Lower lobe of right lung (tissue), 2 donors: ENCODE results near the gene COPG1. TPM values are rescaled to one million over a fixed set of nuclear protein-coding genes. Genes with fewer than 3 reads are reported as not detected.

Source experiments
- ATAC-seq, 2 donors: fragments of 200-7000 bp; cut with Tn5 transposase; one replicate each; pipeline ENCODE4 v1.9.1; 2020 to 2022; ENCODE audit warnings: mild to moderate bottlenecking in 2 of 2, moderate library complexity in 2 of 2
- DNase-seq: peaks from one replicate; pipeline ENCODE4 v3.0.0-alpha.2; 2020
- H3K27ac ChIP-seq: fragments of 200-600 bp; one replicate; pipeline ENCODE4 v1.8.0; 2022
- H3K27me3 ChIP-seq: fragments of 200-600 bp; one replicate; pipeline ENCODE4 v1.8.0; 2022; ENCODE audit warnings: low read depth
- H3K36me3 ChIP-seq: fragments of 200-600 bp; one replicate; pipeline ENCODE4 v1.8.0; 2022; ENCODE audit warnings: mild to moderate bottlenecking
- H3K4me1 ChIP-seq: fragments of 200-600 bp; one replicate; pipeline ENCODE4 v1.8.0; 2022
- H3K4me3 ChIP-seq: fragments of 200-600 bp; one replicate; pipeline ENCODE4 v1.8.0; 2022; ENCODE audit warnings: mild to moderate bottlenecking
- H3K9me3 ChIP-seq: fragments of 200-600 bp; one replicate; pipeline ENCODE4 v1.8.0; 2022
- intact Hi-C: fragments of 100-400 bp; cut with DNase I; formaldehyde crosslinking; loops from one replicate; pipeline ENCODE4 v1.11.0; 2022
- long read RNA-seq: library from polyadenylated mRNA; unstranded; transcript quantifications from one replicate; pipeline ENCODE4 v2.0.0, GENCODE V29; 2021
- total RNA-seq: library from RNA; stranded (reverse); fragmentation: NEBNext Ultra II Directional; extraction: Animal tissue kit (Norgen Biotek cat#: 25700); gene quantifications from one replicate; pipeline ENCODE4 v1.2.1, GENCODE V29; 2021
- TF ChIP-seq, protein P1 (sequence below): fragments of 200-600 bp; IDR thresholded peaks from one replicate; pipeline ENCODE4 v1.8.0; 2022; ENCODE audit warnings: antibody characterized with exemption, mild to moderate bottlenecking
- donor health status: DM: no; HTN: yes; CAD: no; lungs with severe emphysema.

COPG1 gene, protein sequence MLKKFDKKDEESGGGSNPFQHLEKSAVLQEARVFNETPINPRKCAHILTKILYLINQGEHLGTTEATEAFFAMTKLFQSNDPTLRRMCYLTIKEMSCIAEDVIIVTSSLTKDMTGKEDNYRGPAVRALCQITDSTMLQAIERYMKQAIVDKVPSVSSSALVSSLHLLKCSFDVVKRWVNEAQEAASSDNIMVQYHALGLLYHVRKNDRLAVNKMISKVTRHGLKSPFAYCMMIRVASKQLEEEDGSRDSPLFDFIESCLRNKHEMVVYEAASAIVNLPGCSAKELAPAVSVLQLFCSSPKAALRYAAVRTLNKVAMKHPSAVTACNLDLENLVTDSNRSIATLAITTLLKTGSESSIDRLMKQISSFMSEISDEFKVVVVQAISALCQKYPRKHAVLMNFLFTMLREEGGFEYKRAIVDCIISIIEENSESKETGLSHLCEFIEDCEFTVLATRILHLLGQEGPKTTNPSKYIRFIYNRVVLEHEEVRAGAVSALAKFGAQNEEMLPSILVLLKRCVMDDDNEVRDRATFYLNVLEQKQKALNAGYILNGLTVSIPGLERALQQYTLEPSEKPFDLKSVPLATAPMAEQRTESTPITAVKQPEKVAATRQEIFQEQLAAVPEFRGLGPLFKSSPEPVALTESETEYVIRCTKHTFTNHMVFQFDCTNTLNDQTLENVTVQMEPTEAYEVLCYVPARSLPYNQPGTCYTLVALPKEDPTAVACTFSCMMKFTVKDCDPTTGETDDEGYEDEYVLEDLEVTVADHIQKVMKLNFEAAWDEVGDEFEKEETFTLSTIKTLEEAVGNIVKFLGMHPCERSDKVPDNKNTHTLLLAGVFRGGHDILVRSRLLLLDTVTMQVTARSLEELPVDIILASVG
- 150 TPM for total RNA-seq
- long read RNA-seq, transcript COPG1-201 (24 exons, 3,078 nt): major isoform, 267 of 355 reads
- long read RNA-seq, partial matches to known transcripts: 59 of 355 reads
- long read RNA-seq, other reads (novel, unspliced or antisense): 29 of 355 reads

DNA sequence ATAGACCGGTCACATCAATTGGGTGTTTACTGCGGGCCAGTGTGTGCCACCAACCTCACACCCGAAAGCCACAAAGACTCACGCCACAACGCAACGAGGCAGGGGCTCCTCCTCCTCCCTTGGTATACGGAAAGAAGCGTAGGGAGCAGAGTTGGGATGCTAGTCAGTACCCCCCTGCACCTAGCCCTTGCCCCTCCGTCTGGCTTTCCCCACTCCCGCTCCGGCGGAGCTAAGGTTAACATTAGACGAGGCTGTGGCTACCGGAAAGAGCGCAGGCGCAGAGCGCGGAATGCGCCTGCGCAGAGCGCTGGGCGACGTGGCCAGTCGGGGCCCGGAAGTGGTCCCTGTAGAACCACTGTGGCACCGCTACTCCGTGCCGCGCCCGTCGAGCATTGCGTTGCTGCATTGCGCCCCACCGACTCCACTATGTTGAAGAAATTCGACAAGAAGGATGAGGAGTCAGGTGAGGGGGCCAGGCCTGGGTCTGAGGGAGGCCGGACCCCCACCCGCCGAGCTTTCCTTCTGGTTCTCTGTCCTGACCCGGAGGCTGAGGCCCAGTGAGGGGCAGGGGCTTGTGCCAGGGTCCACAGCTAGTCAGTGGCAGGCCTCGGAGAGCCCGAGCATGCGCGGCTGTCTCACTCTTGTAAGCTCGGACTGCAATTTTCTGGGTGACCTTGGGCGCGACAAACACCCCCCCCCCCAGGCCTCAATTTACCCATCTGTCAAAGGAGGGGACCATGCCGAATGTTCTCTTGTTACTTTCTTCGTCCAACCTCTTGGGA is at the start of gene COPG1:
Gene COPG1 (plus strand): TSS at position 323 of the 782 bp plus-strand sequence. CDS start 104 bp downstream, at position 427.
- H3K27me3 ChIP-seq: no peaks in the 10 kb centered on the region
- H3K9me3 ChIP-seq: no peaks in the 10 kb centered on the region
- H3K4me1 ChIP-seq: peaks cover 49% of the 10 kb centered on the region
- TF ChIP-seq, protein P1, sequence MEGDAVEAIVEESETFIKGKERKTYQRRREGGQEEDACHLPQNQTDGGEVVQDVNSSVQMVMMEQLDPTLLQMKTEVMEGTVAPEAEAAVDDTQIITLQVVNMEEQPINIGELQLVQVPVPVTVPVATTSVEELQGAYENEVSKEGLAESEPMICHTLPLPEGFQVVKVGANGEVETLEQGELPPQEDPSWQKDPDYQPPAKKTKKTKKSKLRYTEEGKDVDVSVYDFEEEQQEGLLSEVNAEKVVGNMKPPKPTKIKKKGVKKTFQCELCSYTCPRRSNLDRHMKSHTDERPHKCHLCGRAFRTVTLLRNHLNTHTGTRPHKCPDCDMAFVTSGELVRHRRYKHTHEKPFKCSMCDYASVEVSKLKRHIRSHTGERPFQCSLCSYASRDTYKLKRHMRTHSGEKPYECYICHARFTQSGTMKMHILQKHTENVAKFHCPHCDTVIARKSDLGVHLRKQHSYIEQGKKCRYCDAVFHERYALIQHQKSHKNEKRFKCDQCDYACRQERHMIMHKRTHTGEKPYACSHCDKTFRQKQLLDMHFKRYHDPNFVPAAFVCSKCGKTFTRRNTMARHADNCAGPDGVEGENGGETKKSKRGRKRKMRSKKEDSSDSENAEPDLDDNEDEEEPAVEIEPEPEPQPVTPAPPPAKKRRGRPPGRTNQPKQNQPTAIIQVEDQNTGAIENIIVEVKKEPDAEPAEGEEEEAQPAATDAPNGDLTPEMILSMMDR: no peak
- peak within 1 kb of the TSS; percentile 97 for H3K27ac ChIP-seq
- ATAC-seq (peak; percentile 96), DNase-seq (peak; percentile 91)
- peak within 1 kb of the TSS; percentile 97 for H3K4me3 ChIP-seq
- H3K36me3 ChIP-seq: peaks cover 31% of the 10 kb centered on the region
- intact Hi-C loops: no loop called here

DNA sequence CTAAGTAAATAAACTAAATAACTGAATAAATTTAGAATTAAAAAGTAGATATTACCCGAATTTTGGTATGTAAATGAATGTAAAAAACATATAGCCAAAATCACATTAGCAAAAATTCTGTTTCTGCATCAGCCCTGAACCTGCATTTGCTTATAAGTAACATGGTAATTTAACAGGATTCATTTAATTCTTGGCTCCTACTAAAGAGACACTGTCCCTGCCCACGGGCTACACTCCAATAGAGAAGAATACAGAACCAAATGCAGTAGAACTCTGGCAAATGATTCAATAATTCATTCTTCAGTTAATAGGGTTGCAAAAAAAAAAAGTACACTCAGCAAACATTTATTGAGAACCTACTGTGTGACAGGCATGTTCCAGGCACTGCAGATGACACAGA is 44.9 kb upstream of the COPG1 start:
- no peak for ATAC-seq
- no peak overlapping the region for H3K4me3 ChIP-seq
- TF ChIP-seq, protein P1: no peak

DNA sequence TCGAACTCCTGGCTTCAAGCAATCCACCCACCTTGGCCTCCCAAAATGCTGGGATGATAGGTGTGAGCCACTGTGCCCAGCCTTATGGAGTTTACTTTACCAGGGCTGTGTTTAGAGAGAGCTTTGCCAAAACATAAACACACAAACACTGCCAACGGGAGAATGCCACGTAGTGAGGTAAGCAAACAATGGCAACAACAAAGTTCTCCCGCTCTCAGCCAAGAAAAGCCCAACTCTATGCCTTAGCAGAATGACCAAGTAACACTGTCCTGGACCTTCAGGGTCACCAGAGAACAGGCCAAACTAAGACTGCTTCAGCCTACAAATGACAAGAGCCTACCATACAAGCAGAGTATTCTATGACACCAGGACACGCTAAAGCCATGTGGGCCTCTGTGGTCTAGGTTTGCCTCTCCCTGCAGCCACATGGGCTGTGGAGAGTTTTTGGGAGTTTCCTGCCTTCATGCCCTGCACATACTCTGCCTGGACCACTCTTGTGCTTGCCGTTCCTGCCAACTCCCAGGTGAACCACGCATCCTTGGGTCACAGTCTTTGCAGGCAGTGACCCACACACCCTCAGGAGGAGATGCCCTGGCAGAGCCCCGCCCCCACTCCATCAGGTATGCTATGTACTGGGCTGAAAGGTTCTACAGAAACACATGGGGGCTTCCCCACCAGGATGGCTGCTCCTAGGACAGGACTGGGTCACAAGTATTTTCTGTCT is 44.1 kb upstream of the COPG1 start:
- H3K36me3 ChIP-seq: no peaks in the 10 kb centered on the region
- no peaks in the 10 kb centered on the region for H3K4me1 ChIP-seq
- no peak overlapping the region for H3K4me3 ChIP-seq
- intact Hi-C loops: no loop called here
- no peaks in the 10 kb centered on the region for H3K27me3 ChIP-seq
- ATAC-seq (peak in 1 of 2 donors; percentile 21), DNase-seq (no peak)
- TF ChIP-seq, protein P1: no peak
- H3K9me3 ChIP-seq: no peaks in the 10 kb centered on the region
- H3K27ac ChIP-seq: no peak overlapping the region

More for the DNA sequence above, 44.9 kb upstream of the COPG1 start:
- DNase-seq: no peak
- no peaks in the 10 kb centered on the region for H3K9me3 ChIP-seq
- H3K4me1 ChIP-seq: no peaks in the 10 kb centered on the region
- H3K27ac ChIP-seq: no peak overlapping the region
- H3K27me3 ChIP-seq: no peaks in the 10 kb centered on the region
- H3K36me3 ChIP-seq: no peaks in the 10 kb centered on the region
- intact Hi-C loops: no loop called here

DNA sequence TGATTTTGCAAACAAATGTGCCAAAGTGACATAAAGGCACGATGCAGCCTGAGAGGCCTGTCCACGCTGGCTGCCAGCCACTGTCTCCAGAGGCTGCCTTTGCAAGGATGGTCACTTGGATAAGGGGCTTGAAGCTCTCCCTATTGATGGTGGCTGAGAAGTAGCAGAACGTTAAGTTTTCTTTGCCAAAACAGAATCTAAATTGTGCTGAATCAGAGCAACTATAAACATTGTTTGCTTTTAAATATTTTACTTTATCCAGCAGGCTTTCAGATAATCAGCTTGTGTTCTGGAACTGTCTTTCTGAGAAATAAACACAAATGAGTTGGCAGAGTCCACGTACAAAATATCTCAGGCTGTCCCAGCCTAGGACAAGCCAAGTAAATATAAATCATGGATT is 41.9 kb upstream of the COPG1 start:
- Histone ChIP-seq H3K4me1 (peaks cover 14% of the 10 kb centered on the region), H3K9me3 (no peaks in the 10 kb centered on the region), H3K27ac (no peak overlapping the region), H3K4me3 (no peak overlapping the region), H3K27me3 (no peaks in the 10 kb centered on the region), H3K36me3 (no peaks in the 10 kb centered on the region)
- TF ChIP-seq, protein P1: no peak
- DNase-seq: no peak
- intact Hi-C loops: no loop called here
- no peak for ATAC-seq
